ENCODE results near the gene COX5A. TPM values are rescaled to one million over a fixed set of nuclear protein-coding genes. Genes with fewer than 3 reads are reported as not detected.

The COX5A gene
- total RNA-seq, 1 experiment from 2014 or later: 307 TPM

GRCh38 chr15:74885461-74885860, 52.4 kb downstream of the COX5A start:
- Histone ChIP-seq H3K9ac (ENCODE audit: low read length) (no peak overlapping the region), H3K9me2 (ENCODE audit: insufficient read depth) (no peaks in the 10 kb centered on the region), H3K4me2 (ENCODE audit: low read length) (no peak overlapping the region; the same call in 1 of the 2 replicates), H3K36me3 (ENCODE audit: control insufficient read depth in 1 of 2, insufficient read depth in 2 of 2, low read length in 2 of 2) (no peaks in the 10 kb centered on the region), H3K4me3 (replicated peaks in 1 of 2; ENCODE audit: low read depth in 1 of 2, low read length in 2 of 2) (no peak overlapping the region), H3K79me2 (ENCODE audit: insufficient read depth, low read length) (peaks cover 5% of the 10 kb centered on the region; the same call in 1 of the 2 replicates), H3K4me1 (ENCODE audit: control insufficient read depth in 1 of 2, insufficient read depth in 2 of 2, low read length in 2 of 2) (peaks cover 13 to 29% of the 10 kb centered on the region in 2 experiments), H3K27ac (ENCODE audit: low read depth, low read length) (no peak overlapping the region), H2AFZ (ENCODE audit: low read depth, low read length, poor library complexity, severe bottlenecking) (no peak overlapping the region), H3K9me3 (ENCODE audit: control insufficient read depth in 1 of 2, insufficient read depth in 1 of 2, low read depth in 1 of 2, low read length in 2 of 2) (peaks cover 5 to 6% of the 10 kb centered on the region in 2 experiments; a peak in 2 of 4 replicates), H3K27me3 (ENCODE audit: insufficient read depth, low read length) (no peaks in the 10 kb centered on the region), H4K20me1 (ENCODE audit: insufficient read depth) (no peaks in the 10 kb centered on the region)
- CTCF ChIA-PET: no interaction called here
- intact Hi-C loops (cut with micrococcal nuclease): no loop called here
- RAD21 ChIA-PET (ENCODE audit: low non-redundant PET in 1 of 2, low total read pairs in 2 of 2, uncharacterized antibody in 2 of 2, unreplicated experiment in 2 of 2): no interaction called here
- ATAC-seq (no peak), DNase-seq (ENCODE audit: low read depth, low spot score) (no peak)
- POLR2A ChIA-PET: no interaction called here
- TF ChIP-seq EGR1 (IDR thresholded peaks at IDR 0.05; ENCODE audit: low read depth): no peak
- TF ChIP-seq, protein P1, sequence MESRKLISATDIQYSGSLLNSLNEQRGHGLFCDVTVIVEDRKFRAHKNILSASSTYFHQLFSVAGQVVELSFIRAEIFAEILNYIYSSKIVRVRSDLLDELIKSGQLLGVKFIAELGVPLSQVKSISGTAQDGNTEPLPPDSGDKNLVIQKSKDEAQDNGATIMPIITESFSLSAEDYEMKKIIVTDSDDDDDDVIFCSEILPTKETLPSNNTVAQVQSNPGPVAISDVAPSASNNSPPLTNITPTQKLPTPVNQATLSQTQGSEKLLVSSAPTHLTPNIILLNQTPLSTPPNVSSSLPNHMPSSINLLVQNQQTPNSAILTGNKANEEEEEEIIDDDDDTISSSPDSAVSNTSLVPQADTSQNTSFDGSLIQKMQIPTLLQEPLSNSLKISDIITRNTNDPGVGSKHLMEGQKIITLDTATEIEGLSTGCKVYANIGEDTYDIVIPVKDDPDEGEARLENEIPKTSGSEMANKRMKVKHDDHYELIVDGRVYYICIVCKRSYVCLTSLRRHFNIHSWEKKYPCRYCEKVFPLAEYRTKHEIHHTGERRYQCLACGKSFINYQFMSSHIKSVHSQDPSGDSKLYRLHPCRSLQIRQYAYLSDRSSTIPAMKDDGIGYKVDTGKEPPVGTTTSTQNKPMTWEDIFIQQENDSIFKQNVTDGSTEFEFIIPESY (IDR thresholded peaks at IDR 0.05; ENCODE audit: extremely low read depth, insufficient replicate concordance, low read length): no peak
- TF ChIP-seq JUND (IDR thresholded peaks at IDR 0.05): no peak
- no peak for TF ChIP-seq ZFX (IDR thresholded peaks at IDR 0.05)
- TF ChIP-seq TCF7L2 (IDR thresholded peaks at IDR 0.05; ENCODE audit: borderline replicate concordance, extremely low read depth, insufficient read depth, insufficient read length): no peak
- TF ChIP-seq ZNF274 (IDR thresholded peaks at IDR 0.05; ENCODE audit: low read depth, low read length): no peak
- no peak for TF ChIP-seq CEBPB (IDR thresholded peaks at IDR 0.05; ENCODE audit: low read depth)
- no peak for TF ChIP-seq CBX3 (IDR thresholded peaks at IDR 0.05; ENCODE audit: low read depth)
- no peak for TF ChIP-seq POLR2AphosphoS5 (IDR thresholded peaks at IDR 0.05; ENCODE audit: low read depth, low read length)
- BruUV-seq (replicated peaks): no TSS peak
